ENCODE data around the gene GABRD.
A peak's percentile ranks its signal among the peaks of the same experiment; 100 is the strongest.

GABRD gene

GRCh38 chr1:2053784-2054376, 34.7 kb downstream of the GABRD start:
- DNase-seq, result no peak

GRCh38 chr1:2054560-2054959, 35.4 kb downstream of the GABRD start:
- DNase-seq, result no peak

GRCh38 chr1:2055911-2056575, 36.9 kb downstream of the GABRD start:
- no peak for DNase-seq

GRCh38 chr1:2056955-2057590, 37.9 kb downstream of the GABRD start:
- no peak for DNase-seq

GRCh38 chr1:2059290-2059953, 40.3 kb downstream of the GABRD start:
- DNase-seq, result no peak

GRCh38 chr1:2060072-2060471, 40.9 kb downstream of the GABRD start:
- no peak for DNase-seq

GRCh38 chr1:2060535-2060934, 41.4 kb downstream of the GABRD start:
- no peak for DNase-seq

GRCh38 chr1:2061065-2061778, 42.1 kb downstream of the GABRD start:
- DNase-seq, result no peak

GRCh38 chr1:2065699-2066098, 46.6 kb downstream of the GABRD start:
- DNase-seq, result no peak

GRCh38 chr1:2067393-2067792, 48.2 kb downstream of the GABRD start:
- DNase-seq, result no peak

GRCh38 chr1:2067981-2068380, 48.8 kb downstream of the GABRD start:
- no peak for DNase-seq

- DNase-seq, result no peak
These were observed 49.8 kb downstream of the GABRD start for GRCh38 chr1:2068951-2069350.

GRCh38 chr1:2070016-2070415, 50.9 kb downstream of the GABRD start:
- DNase-seq, result no peak

- no peak for DNase-seq
These were observed 51.8 kb downstream of the GABRD start for GRCh38 chr1:2070800-2071530.

- no peak for DNase-seq
These were observed 53.1 kb downstream of the GABRD start for GRCh38 chr1:2072109-2072806.

GRCh38 chr1:2072891-2073290, 53.7 kb downstream of the GABRD start:
- DNase-seq, result no peak

GRCh38 chr1:2073382-2074230, 54.5 kb downstream of the GABRD start:
- peak in 11 of 14 donors; percentile 31 to 90 (median 64) for DNase-seq

GRCh38 chr1:2074396-2074795, 55.3 kb downstream of the GABRD start:
- DNase-seq, result no peak

GRCh38 chr1:2074944-2075740, 56.0 kb downstream of the GABRD start:
- peak in 6 of 14 donors; percentile 11 to 60 (median 26) for DNase-seq

GRCh38 chr1:2076826-2077225, 57.7 kb downstream of the GABRD start:
- no peak for DNase-seq

Data from C1 segment of cervical spinal cord (tissue), 14 donors.